GM12864 (cell line): ENCODE data around the gene ACTA2.

Experiments used
- DNase-seq: peaks from one replicate; pipeline ENCODE4 v3.0.0-alpha.2; 2011; ENCODE audit warnings: low read depth
- H3K4me3 ChIP-seq: 2 replicates; pipeline ENCODE4 v1.5.1; 2011; ENCODE audit warnings: mild to moderate bottlenecking, low read depth, low read length, control low read depth
- CTCF ChIP-seq: IDR thresholded peaks from 2 replicates; pipeline ENCODE4 v1.5.1; 2011; ENCODE audit warnings: low read depth, mild to moderate bottlenecking, moderate library complexity, low read length, control low read depth, inconsistent platforms; ENCODE audit errors: missing control alignments

Gene ACTA2

GRCh38 chr10:88952647-88953111 is at the start of gene ACTA2:
Gene ACTA2 (minus strand): TSS chr10:88952773. CDS start chr10:88948930, 3,843 bp downstream.
- no peak within 1 kb of the TSS for H3K4me3 ChIP-seq
- TF ChIP-seq CTCF: no peak
- no peak for DNase-seq

- no peak for TF ChIP-seq CTCF
- no peak overlapping the region; the same call in 1 of the 2 replicates for H3K4me3 ChIP-seq
- DNase-seq: no peak
Measured at GRCh38 chr10:89001729-89002072, 49.1 kb upstream of the ACTA2 start.

- no peak for DNase-seq
- no peak for TF ChIP-seq CTCF
- peak overlapping the region; percentile 47 for H3K4me3 ChIP-seq
Measured at GRCh38 chr10:89001024-89001728, 48.6 kb upstream of the ACTA2 start.

DNA sequence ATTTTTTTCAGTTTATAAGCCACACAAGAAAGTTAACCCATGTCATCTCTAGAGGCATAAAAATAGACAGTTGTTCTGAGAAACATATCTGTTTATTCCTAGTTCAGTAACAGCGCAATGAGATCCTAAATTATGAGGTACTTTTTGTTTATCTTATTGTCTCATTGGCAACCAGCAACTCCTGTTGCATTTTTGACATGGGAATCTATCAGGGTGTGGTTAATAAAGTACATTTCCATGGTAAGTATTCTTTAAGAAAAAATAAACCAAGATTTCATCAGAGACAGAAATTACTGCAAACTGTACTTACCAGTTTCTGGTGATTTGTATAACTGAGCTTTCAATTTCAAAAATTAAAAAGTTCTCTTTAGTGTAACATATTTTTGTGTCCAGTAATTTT is 47.1 kb upstream of the ACTA2 start:
- no peak for DNase-seq
- no peak for TF ChIP-seq CTCF
- H3K4me3 ChIP-seq: peak overlapping the region; percentile 15; the same call in 1 of the 2 replicates

GRCh38 chr10:88996927-88997326 is 44.4 kb upstream of the ACTA2 start:
- H3K4me3 ChIP-seq: peak overlapping the region; percentile 16; the same call in 1 of the 2 replicates
- no peak for DNase-seq
- TF ChIP-seq CTCF: no peak

GRCh38 chr10:88995156-88995876 is 42.7 kb upstream of the ACTA2 start:
- H3K4me3 ChIP-seq: peak overlapping the region; percentile 25
- DNase-seq: no peak
- no peak for TF ChIP-seq CTCF
